A549 (cell line): ENCODE measurements around the gene HS6ST3. TPM values are rescaled to one million over a fixed set of nuclear protein-coding genes. Genes with fewer than 3 reads are reported as not detected.

Experiments used
- ATAC-seq, 2 experiments: fragments of 200-7000 bp in 1 of 2; fragments of >200 bp in 1 of 2; cut with Nextera tagmentation in 1 of 2; cut with Tn5 transposase in 1 of 2; 3 replicates each; pipeline versions ENCODE4 v1.8.0 to v1.9.1; 2018 to 2020; ENCODE audit warnings: mild to moderate bottlenecking in 1 of 2, moderate library complexity in 1 of 2
- CTCF ChIA-PET: fragments of 300-600 bp; sonication (Branson Sonifier 250); formaldehyde crosslinking; extraction: SDS; loops from one replicate; lab custom pipeline; 2021; ENCODE audit warnings: antibody characterized with exemption, inconsistent platforms; lab: Yijun Ruan, JAX
- POLR2A ChIA-PET: fragments of 350-600 bp; formaldehyde crosslinking; extraction: SDS; loops from one replicate; lab custom pipeline; 2021; ENCODE audit warnings: antibody characterized with exemption, inconsistent platforms; lab: Yijun Ruan, JAX
- DNase-seq, 2 experiments: peaks; one replicate each; pipeline versions ENCODE4 v3.0.0 to v3.0.0-alpha.2; 2011 to 2016; ENCODE audit warnings: low read depth in 1 of 2, low spot score in 1 of 2
- FAIRE-seq: peaks from 2 replicates; lab custom pipeline; 2011; peaks lifted over from hg19 to GRCh38; lab: Jason Lieb, UNC
- H3K27ac ChIP-seq, 2 experiments: fragments of >200 bp; sonication (Bioruptor Twin); formaldehyde crosslinking; 3 replicates each; pipeline ENCODE4 v1.5.1; 2016 to 2017
- H3K4me1 ChIP-seq: fragments of >200 bp; sonication (Bioruptor Twin); formaldehyde crosslinking; 3 replicates; pipeline ENCODE4 v1.6.1; 2016
- H3K4me2 ChIP-seq: fragments of >200 bp; sonication (Bioruptor Twin); formaldehyde crosslinking; 3 replicates; pipeline ENCODE4 v1.6.1; 2016
- H3K4me3 ChIP-seq: fragments of >200 bp; sonication (Bioruptor Twin); formaldehyde crosslinking; 3 replicates; pipeline ENCODE4 v1.5.1; 2016
- H3K9me3 ChIP-seq: fragments of >200 bp; sonication (Bioruptor Twin); formaldehyde crosslinking; 3 replicates; pipeline ENCODE4 v1.6.1; 2016
- BCL3 ChIP-seq: fragments of >200 bp; sonication (Bioruptor Twin); formaldehyde crosslinking; IDR thresholded peaks from 3 replicates; pipeline ENCODE4 v1.6.1; 2016
- E2F6 ChIP-seq: IDR thresholded peaks from 2 replicates; pipeline ENCODE4 v1.6.1; 2012; ENCODE audit warnings: low read depth, borderline replicate concordance
- ESRRA ChIP-seq: fragments of 150-350 bp; IDR thresholded peaks from 2 replicates; pipeline ENCODE4 v1.6.1; 2014; ENCODE audit warnings: mild to moderate bottlenecking, low read length, borderline replicate concordance
- FOSB ChIP-seq: fragments of 250-450 bp; sonication (Bioruptor Pico); IDR thresholded peaks from 2 replicates; pipeline ENCODE4 v1.5.0; 2020; ENCODE audit warnings: mild to moderate bottlenecking, moderate library complexity
- FOSL2 ChIP-seq, 2 experiments: fragments of 450-650 bp in 1 of 2; fragments of >200 bp in 1 of 2; sonication (Bioruptor Twin) in 1 of 2; formaldehyde crosslinking; IDR thresholded peaks; 2 replicates each; pipeline versions ENCODE4 v1.5.0 to v1.6.1; 2016 to 2020; ENCODE audit warnings: mild to moderate bottlenecking in 1 of 2, moderate library complexity in 1 of 2
- GATA3 ChIP-seq: IDR thresholded peaks from 2 replicates; pipeline ENCODE4 v1.6.1; 2012; ENCODE audit warnings: borderline replicate concordance
- HEYL ChIP-seq: fragments of 250-450 bp; sonication (Bioruptor Pico); IDR thresholded peaks from 2 replicates; pipeline ENCODE4 v1.8.0; 2021; ENCODE audit warnings: mild to moderate bottlenecking, moderate library complexity
- HOXB13 ChIP-seq: fragments of 250-450 bp; sonication (Bioruptor Pico); IDR thresholded peaks from 2 replicates; pipeline ENCODE4 v1.5.0; 2020; ENCODE audit warnings: low read depth, mild to moderate bottlenecking, moderate library complexity
- KDM1A ChIP-seq: fragments of 200-600 bp; sonication (generic); IDR thresholded peaks from 2 replicates; pipeline ENCODE4 v1.6.1; 2016; ENCODE audit warnings: low read depth, mild to moderate bottlenecking
- KDM5A ChIP-seq: fragments of 200-600 bp; sonication (generic); IDR thresholded peaks from 2 replicates; pipeline ENCODE4 v1.6.1; 2016; ENCODE audit warnings: antibody characterized with exemption, mild to moderate bottlenecking
- PHF8 ChIP-seq: fragments of 200-600 bp; sonication (generic); IDR thresholded peaks from 2 replicates; pipeline ENCODE4 v1.6.1; 2016; ENCODE audit warnings: low read depth, mild to moderate bottlenecking, antibody characterized with exemption, moderate library complexity, borderline replicate concordance
- RAD21 ChIP-seq, 2 experiments: fragments of >200 bp in 1 of 2; sonication (Bioruptor Twin) in 1 of 2; formaldehyde crosslinking in 1 of 2; IDR thresholded peaks in 1 of 2; conservative IDR thresholded peaks in 1 of 2; 2 replicates in 1 of 2; 3 replicates in 1 of 2; pipeline ENCODE4 v1.6.1; 2012 to 2018; ENCODE audit warnings: inconsistent platforms in 1 of 2
- RCOR1 ChIP-seq: fragments of 150-350 bp; IDR thresholded peaks from 2 replicates; pipeline ENCODE4 v1.6.1; 2014; ENCODE audit warnings: antibody characterized with exemption, low read length, low read depth
- REST ChIP-seq: fragments of 200-600 bp; sonication (generic); IDR thresholded peaks from 2 replicates; pipeline ENCODE4 v1.6.1; 2016; ENCODE audit warnings: antibody characterized with exemption, mild to moderate bottlenecking, moderate library complexity
- RNF2 ChIP-seq: fragments of 200-600 bp; sonication (generic); IDR thresholded peaks from 2 replicates; pipeline ENCODE4 v1.6.1; 2016; ENCODE audit warnings: low read depth, mild to moderate bottlenecking, antibody characterized with exemption, moderate library complexity, borderline replicate concordance
- SMC3 ChIP-seq: fragments of >200 bp; sonication (Bioruptor Twin); formaldehyde crosslinking; IDR thresholded peaks from 3 replicates; pipeline ENCODE4 v1.6.1; 2018; ENCODE audit warnings: inconsistent platforms
- TFCP2L1 ChIP-seq: fragments of 250-450 bp; sonication (Bioruptor Pico); IDR thresholded peaks from 2 replicates; pipeline ENCODE4 v1.5.0; 2021; ENCODE audit warnings: mild to moderate bottlenecking
- TP53 ChIP-seq: fragments of 250-450 bp; sonication (Bioruptor Pico); IDR thresholded peaks from 2 replicates; pipeline ENCODE4 v1.5.0; 2021; ENCODE audit warnings: mild to moderate bottlenecking, moderate library complexity
- ZSCAN20 ChIP-seq: fragments of 250-450 bp; sonication (Bioruptor Pico); IDR thresholded peaks from 2 replicates; pipeline ENCODE4 v1.8.0; 2022; ENCODE audit warnings: mild to moderate bottlenecking, moderate library complexity
- WGBS: methylation state at CpG from one replicate; pipeline ENCODE4 v1.1.6; 2017; ENCODE audit errors: missing lambda C conversion rate; 5-methylcytosine and 5-hydroxymethylcytosine counted together
- polyA plus RNA-seq, 4 experiments: library from polyadenylated mRNA; depleted of rRNA in 3 of 4; stranded (reverse); fragments of >200 nt; fragmentation: RNase III in 1 of 4; extraction: RNeasy Plus Mini Kit Qiagen cat#74134 plus additional on column Dnase treatment in 1 of 4; gene quantifications; 2 replicates in 3 of 4; 3 replicates in 1 of 4; pipeline ENCODE4 v1.2.3, GENCODE V29; 2011 to 2017

Gene HS6ST3
- polyA plus RNA-seq, 2 of the 4 experiments (the other 2 are of a cell fraction) = not detected

GRCh38 chr13:96797136-96797535 is 707.2 kb downstream of the HS6ST3 start:
- H3K4me1 ChIP-seq = no peaks in the 10 kb centered on the region
- POLR2A ChIA-PET = no interaction called here
- no peak overlapping the region for H3K4me3 ChIP-seq
- no peak overlapping the region for H3K4me2 ChIP-seq
- TF ChIP-seq HOXB13 (CRISPR knock-in tag) (no peak), KDM1A (no peak), FOSL2 (IDR thresholded peaks at IDR 0.05) (no peak), FOSL2 (CRISPR knock-in tag; IDR thresholded peaks at IDR 0.05) (no peak), BCL3 (no peak), TP53 (CRISPR knock-in tag) (no peak), FOSB (CRISPR knock-in tag) (no peak), RAD21 (conservative IDR thresholded peaks at IDR 0.05 in 1 of 2, IDR thresholded peaks at IDR 0.05 in 1 of 2) (no peak), GATA3 (no peak), E2F6 (no peak), RNF2 (no peak), HEYL (no peak), REST (no peak), PHF8 (no peak), RCOR1 (no peak), TFCP2L1 (CRISPR knock-in tag) (no peak), KDM5A (no peak), ESRRA (no peak), ZSCAN20 (CRISPR knock-in tag) (no peak)
- TF ChIP-seq, all 56 proteins: peak for 0
- H3K9me3 ChIP-seq = no peaks in the 10 kb centered on the region
- 0% methylated on average over 1 of the region's 1 CpG for WGBS
- CTCF ChIA-PET = no interaction called here
- no peak overlapping the region for H3K27ac ChIP-seq
- ATAC-seq (no peak), FAIRE-seq (no peak), DNase-seq (no peak)

GRCh38 chr13:96803456-96804100 is 713.7 kb downstream of the HS6ST3 start:
- no peak for FAIRE-seq
- H3K4me1 ChIP-seq = no peaks in the 10 kb centered on the region
- no peak overlapping the region for H3K27ac ChIP-seq
- no peak for ATAC-seq
- H3K4me2 ChIP-seq = no peak overlapping the region
- POLR2A ChIA-PET = no interaction called here
- no peaks in the 10 kb centered on the region for H3K9me3 ChIP-seq
- TF ChIP-seq SMC3 = no peak
- no peak for DNase-seq
- CTCF ChIA-PET = interaction anchor here (2.0 kb wide), 1 partner anchor 14 kb away, joined by 9 read pairs; no protein-coding TSS in a partner anchor
- no peak overlapping the region for H3K4me3 ChIP-seq
- 8% methylated on average over 3 of the region's 3 CpGs for WGBS
